NCI-H345 treated with DMSO at 0.1 percent for 48 hours (cell line): ENCODE data around the gene MTHFS.

Source experiments
- DNase-seq: peaks from one replicate; lab custom pipeline; 2025; ENCODE audit not compliant: unreplicated experiment; lab: John Stamatoyannopoulos, UW

MTHFS gene

DNA sequence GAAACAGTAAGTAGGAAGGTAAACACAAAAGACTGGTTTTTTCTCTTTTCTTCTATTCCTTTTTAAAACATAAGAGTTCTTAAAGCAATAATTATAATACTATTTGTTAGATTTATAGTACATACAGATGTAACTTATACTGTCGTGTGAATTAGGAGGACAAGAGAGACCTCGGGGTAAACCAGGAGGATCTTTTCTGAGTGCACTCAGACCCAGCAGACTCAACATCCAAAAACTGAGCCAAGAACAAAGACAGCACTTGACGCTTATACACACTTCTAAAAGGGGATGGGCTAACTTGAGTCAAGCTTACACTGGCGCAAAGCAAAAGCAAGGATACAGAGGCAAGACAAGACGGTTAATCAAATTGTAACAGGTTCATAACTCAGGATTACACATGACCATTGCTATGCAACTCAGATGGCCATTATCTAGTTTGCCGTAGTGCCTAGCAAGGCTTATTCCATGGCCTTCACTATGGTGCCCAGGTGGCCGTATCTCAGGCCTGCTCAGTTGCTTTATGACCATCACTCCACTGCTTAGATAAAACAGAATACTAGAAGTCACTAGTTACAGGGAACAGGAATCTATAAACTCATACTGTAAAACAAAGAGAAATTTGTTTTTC, 18.6 kb downstream of the MTHFS start:
- DNase-seq = no peak

DNA sequence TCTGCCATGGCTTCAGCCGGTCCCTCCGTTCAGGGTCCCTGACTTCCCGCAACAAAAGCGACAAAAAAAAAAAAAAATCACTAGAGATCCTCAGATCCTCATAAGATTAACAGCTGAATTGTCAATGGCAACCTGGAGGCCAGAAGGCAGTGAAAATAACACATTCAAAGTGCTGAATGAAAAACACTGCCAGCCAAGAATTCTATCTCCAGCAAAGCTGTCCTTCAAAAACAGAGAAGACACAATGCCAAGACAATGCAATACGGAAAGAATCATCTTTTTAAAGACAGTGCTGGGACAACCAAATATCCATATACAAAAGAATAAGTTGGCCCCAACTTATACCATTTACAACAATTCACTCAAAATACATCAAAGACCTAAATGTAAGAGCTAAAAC, 21.6 kb downstream of the MTHFS start:
- no peak for DNase-seq

DNA sequence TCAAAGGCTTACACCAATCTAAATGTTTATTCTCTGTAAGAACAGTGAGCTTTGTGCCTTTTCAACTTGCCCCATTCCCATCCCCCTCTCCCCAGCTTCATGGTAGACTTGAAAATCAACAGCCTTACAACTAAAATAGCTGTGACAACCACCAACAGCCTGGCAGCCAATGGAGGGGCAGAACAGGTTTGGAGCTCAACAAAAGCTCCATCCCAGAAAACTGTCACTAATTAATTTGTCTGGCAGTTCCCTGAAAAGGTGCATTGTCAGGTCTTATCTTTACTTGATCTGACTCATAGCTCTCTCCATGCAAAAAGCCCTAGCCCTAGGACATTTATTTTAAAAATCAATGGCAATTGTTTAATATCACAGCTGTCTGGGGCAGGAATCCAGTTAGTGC, 22.6 kb downstream of the MTHFS start:
- DNase-seq = no peak

DNA sequence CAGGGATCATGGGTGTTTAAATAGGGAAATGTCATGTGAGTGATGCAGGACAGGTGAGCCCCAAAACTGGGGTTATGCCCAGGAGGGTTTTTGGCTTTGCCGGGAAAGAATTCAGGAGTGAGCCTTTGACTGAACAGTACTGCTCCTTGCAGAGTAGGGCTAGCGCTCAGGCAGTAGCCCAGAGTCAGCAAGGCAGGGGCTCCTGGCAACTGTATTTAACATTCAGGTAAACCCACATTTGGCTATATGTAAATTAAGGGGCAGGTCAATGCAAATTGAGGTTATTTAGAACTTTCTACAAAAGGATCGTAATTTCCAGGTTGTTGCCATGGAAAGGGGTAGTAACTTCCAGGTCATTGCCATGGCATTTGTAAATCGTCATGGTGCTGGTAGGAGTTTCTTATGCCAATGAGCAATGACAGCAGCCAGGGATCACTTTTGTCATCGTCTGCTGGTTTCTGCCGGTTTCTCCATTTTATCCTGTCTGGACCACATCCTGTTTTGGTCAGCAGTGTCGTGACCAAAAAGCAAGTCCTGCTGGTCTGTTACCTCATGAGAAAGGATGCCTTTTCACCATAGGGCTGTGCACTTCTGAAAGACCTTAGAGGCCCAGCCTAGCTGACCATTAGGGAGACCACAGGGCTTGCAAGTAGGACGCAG, 24.3 kb downstream of the MTHFS start:
- no peak for DNase-seq

DNA sequence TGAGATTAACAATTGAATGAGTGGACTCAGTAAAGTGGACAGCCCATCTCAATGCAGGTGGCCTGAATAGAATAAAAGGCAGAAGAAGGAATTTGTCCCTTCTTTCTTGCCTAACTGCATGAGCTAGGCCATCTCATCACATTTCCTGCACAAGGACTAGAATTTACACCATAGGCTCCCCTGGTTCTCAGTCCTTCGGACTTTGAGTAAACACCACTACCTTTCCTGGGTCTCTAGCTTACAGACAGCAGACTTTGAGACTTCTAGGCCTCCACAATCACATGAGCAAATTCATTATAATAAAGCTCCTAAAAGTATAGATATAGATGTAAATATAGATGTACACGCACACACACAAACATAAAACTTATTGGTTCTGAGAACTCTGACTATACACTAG, 28.3 kb downstream of the MTHFS start:
- DNase-seq = no peak

DNA sequence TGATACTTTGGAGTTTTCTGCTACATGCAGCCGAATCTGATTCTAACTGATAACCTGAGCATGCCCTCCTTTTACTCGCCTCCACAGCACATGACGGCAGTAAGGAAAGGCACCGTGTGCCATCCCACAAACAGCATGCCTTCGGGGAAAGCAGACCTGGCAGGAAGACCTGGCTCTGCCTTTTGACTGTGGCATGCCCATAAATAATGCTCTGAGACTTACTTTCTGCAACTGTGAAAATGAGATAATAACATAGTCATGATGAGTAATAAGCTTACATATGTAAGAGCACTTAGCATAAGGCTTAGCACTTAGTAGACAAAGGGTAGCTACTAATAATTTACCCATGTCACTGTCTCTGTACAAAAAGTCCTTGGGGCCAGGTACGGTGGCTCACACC, 32.9 kb downstream of the MTHFS start:
- DNase-seq = no peak

DNA sequence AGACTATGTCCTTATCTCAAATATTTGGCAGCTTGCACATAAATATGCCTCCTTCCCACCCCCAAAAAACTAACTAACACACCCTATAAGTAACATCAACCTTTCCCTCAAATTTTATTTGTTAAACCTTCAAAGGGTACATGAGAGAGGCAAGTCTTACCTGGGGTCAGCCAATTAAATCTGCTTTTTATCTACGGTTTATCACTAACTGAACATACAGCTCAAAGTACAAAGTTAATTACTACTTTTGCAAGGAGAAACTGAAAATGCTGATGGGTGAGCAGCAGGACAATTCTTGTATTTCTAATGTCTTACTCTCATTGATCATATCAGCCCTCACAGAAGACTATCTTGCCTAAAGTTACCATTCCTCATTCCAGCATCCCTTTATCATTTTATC, 34.6 kb downstream of the MTHFS start:
- DNase-seq = no peak

DNA sequence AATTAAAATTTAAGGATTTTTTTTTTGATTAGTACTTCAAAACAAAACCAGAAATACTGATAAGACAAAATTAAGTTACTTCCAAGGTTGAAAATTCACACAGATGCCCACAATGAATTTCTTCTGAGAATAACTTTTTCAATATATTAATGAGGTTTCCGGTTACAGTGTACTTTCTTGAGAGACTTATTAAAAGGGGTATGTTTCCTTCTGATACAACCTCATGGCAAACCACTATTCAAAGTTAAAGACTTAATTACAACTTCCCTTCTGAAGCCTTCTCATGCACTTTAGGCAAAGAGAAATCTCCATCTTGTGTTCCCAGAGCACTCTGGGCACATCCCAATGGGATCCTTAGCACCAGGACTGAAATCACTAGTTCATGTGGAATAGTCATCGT, 36.2 kb downstream of the MTHFS start:
- DNase-seq = no peak

DNA sequence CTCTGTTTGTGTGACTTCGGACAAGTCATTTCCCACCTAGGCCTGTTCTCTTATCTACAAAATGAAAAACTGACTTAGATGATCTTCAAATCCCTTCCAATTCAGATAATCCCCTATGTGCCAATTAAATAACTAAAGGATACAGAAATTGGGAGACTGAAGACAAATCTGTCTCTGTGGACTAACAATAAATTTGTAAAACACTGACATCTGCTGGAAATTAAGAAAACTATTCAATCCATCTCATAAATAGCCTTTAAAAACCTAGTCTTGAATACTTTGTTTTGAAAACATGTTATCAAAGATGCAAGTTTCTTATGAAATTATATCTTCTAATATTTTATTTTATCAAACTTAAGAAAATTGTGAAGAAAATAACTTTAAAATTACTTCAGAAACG, 38.3 kb downstream of the MTHFS start:
- no peak for DNase-seq

DNA sequence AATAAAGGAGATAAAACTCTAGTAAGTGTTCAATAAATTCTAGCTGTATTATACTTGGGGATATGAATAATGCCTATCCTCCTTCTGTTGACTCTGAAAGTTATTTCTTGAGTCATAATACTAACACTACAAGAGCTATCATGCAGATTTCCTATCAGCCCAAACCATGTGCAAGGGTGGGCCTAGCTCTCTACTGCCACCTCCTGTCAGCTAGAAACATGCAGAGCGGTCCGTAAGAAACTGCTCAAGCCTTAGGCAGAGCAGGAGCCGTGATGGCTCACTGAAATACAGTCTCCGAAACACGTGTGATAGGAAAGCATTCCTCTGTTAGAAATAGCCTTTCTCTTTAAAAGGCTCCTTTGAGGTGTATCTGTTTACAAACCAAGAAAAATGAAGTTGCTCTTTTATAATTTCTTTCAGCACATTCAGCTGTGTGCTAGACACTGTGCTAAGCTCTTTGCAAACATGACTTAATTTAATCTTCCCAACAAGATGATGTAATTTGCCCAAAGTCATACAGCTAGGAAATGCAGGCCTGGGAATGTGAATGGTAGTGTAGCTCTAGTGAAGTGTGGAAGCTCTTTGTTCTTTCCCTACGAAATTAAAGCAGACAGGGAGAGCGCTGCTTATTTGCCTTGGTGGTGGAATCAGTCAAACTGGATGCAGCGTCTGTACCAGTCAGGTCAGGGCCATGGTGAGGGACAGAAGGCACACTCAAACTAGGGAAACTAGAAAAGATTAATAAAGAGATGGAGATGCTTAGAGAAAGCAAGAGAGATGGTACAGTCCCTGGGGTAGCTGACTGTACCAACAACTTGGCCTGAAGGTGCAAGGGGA, 43.1 kb downstream of the MTHFS start:
- DNase-seq = peak; percentile 39

DNA sequence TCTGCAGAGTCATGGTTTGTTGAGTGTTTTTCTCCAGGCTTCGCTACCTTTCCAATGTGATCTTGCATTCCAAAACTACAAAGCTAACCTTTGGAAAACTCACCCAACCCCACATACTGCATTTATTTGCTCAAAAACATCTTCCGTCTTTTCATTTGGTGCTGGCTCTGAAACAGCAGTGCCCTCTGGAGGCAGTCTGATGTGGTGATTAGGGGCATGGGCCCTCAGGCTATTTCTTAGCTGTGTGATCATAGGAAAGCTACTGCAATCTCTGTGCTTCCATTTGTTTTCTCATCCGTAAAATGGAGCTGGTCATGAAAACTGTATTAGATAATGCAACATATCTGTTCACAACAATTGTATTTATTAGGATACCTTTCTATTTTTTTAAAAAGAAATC, 47.0 kb downstream of the MTHFS start:
- no peak for DNase-seq

DNA sequence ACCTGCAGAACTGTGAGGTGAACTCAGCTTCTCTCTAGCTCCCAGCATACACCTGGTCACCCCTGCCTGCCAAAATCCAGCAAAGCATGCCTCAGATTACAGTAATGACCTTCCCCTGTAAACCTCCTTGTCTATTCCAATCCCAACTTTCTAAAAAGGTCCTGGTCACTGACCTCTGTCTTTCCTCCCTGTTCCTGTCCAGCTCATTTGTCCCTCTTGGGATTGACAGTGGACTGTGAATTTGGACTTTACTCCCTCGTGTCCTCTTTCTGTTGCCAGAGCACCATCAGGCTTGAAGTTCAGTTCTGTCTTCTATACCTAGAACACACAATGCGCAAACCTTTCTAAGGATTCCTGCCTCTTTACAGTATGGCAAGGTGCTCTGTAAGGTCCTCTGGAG, 50.3 kb downstream of the MTHFS start:
- DNase-seq = no peak

DNA sequence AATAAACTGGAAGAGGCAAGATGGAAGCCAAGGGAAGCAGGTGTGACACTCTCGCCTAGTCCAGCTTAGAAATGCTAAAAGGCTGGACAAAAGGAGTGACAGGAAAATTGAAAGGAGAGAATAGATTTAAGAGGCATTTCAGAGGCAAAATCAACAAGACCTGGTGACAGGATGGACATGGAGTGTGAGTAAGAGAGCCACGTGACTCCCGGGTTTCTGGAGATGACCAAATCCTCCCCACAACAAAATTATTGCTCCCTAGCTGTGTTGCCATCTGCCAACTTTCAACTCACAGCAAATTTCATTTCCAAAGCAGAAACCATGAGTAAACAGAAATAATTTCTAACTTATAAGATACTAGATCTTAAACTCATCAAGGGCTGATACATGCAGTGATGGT, 52.6 kb downstream of the MTHFS start:
- no peak for DNase-seq

DNA sequence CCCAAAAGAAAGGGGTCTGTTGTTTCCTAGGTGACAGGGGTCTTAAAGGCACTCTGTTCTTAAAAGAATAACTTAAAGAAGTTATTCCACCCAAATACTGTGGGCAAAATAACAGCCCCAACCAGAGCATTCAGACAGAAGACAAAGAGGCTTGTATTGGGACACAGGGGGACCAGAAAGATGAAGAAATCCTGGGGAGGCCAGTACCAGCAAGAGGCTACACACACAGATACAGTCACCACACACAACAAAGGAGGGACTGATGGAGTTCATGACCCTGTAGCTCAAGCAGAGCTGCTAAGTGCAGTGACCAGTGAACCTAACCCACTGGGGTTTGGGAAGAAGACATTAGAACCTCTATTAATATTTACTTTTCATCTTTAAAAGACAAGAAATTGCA, 59.0 kb downstream of the MTHFS start:
- no peak for DNase-seq

DNA sequence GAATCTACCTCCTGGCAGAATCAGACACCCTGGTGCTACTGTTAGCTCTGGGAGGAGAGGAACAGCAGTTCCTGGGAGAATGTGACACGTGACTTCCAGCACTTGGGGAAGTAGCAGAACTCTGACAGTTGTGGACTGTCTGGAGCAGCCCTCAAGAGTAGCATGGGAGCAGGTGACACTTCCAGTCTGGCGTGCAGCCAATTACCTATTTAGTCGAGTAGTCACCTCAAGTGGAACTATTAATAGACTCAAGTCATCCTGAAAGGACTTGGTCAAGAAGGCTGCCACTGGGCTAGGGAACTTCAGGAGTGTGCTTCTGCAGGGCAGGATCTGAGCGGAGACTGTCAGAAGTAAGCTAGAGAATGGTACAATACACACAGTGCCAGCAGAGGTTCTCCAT, 62.3 kb downstream of the MTHFS start:
- DNase-seq = peak; percentile 13

DNA sequence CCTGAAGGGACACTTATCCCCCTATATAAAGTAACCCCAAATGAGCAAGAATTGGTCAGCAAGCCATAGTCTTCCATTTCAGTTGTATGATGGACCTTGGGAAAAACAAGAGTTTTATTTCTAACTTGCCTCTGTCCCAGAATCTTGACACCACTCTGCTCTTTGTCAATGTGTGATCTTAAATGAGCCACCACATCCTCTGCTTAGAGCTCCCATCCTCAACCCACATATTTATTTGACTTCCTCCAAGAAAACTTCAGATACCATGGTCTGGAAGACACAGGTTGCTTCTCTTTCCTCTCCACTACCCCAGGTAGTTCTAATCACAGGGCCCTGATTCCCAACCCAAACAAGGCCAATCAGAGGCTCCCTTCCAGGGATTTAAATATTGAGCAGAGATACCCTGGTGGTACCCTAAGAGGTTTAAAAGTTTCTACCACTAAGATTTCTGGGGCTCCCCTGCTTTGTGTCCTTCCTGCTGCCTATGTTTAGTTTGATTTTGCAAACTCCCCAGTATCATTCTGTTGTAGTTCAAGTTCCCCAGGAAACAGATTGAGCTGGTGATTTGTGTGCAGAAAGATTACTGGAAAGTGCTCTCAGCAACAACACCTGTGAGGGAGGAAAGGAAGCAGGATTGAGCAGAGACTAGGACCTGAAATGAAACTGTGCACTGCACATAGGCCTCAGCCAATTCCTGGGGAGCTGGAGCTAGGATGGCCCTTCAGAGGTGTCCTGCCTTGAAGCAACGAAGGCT, 64.3 kb downstream of the MTHFS start:
- no peak for DNase-seq

DNA sequence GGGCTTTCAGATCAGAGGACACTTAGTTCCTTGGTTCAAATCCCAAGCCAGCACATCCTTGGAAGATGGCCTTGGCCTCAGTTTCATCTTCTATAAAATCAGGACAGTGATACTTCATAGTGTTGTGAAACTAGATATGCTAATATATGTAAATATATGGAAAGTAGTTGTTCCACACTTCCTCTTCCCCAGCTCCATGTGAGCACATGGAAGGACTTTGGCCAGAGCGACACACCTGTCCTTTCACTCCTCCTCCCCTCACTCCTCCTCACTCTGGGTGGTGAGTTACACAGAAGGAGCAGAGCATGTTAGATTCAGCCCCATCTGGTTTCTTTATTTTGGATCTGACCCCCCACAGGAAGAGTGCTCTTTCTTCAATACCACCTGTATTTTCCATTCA, 65.2 kb downstream of the MTHFS start:
- no peak for DNase-seq

DNA sequence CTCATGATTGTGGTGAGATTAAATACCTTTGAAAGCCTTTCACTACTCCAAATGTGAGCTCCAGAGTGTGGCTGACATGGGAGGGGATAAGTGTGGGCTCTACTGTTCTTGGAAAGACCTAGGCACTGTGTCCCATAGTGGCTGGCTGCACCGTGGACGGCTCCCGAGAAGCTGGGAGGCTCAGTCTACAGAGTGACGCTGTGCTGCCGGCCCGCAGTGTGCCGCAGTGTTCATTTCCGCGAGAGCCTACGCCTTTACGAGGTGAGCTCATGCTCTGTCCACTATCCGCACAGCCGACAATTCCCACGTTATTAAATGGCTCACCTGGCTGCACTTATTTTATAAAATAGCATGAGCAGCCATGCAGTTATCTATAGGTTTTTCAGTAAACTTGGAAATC, 66.9 kb downstream of the MTHFS start:
- no peak for DNase-seq

DNA sequence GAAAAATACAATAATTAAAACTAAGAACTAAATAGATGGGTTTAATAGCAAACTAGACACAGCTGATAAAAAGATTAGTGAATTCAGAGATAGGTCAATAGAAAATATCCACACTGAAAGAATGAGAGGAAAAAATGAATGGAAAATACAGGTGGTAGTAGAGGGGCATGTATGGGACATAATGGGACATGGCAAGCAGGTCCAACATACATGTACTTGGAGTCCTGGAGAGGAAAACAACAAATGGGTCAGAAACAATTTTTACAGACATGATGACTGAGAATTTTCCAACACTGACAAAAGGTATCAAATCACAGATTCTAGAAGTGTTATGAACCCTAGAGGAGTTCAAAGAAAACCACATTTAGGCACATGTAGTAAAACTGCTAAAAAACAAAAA, 68.4 kb downstream of the MTHFS start:
- no peak for DNase-seq

DNA sequence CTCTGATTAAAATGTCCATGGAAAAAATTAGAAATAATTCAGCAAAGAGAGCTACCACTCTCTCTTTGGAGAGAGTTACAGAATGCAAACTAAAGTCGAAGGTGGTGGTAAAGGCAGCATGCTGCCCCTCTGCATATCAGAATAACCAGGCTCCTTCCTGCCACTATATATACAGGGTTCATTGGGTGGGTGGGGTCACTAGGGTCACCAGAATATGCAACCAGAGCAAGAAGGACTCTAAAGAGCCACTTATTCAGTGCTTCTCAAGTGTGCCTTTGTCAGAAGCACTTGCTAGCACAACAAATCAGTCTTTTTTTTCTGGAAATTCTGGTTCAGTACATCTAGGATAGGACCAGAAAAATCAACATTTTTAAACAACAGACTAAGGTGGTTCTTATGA, 70.0 kb downstream of the MTHFS start:
- no peak for DNase-seq

DNA sequence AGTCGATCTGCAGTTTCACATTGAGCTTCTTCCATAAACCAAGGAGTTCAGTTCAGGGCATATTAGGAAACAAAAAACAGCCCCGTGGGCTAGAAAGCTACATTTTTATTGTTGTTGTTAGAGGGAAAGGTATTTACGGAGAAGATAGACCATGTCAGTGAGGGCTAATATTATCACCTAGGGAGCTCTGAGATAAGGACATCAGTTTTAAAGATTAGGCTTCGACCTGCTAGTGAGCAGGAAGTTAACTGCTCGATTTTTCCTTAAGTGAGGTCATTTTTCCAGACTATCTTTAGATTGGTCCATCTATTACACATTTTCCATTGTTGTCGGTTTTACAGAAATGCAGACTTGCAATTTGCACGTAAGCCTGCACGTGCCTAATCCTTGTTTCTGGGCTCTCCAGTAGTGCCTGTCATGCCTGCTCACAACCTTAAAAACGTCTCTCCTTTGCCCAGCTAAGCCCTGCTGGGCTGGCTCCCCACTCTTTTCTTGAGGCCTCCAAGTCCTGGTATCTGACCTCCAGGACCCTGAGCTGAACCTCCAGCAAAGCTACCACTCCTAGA, 72.6 kb downstream of the MTHFS start:
- no peak for DNase-seq
